GM18508 (cell line): ENCODE results near the gene ELF1.
A peak's percentile ranks its signal among the peaks of the same experiment; 100 is the strongest.

Experiments used
- ATAC-seq: cut with Tn5 transposase; IDR thresholded peaks from one replicate; pipeline ENCODE4 v1.9.1; 2021; ENCODE audit warnings: moderate number of reproducible peaks; ENCODE audit not compliant: insufficient read depth, unreplicated experiment

Gene ELF1

DNA sequence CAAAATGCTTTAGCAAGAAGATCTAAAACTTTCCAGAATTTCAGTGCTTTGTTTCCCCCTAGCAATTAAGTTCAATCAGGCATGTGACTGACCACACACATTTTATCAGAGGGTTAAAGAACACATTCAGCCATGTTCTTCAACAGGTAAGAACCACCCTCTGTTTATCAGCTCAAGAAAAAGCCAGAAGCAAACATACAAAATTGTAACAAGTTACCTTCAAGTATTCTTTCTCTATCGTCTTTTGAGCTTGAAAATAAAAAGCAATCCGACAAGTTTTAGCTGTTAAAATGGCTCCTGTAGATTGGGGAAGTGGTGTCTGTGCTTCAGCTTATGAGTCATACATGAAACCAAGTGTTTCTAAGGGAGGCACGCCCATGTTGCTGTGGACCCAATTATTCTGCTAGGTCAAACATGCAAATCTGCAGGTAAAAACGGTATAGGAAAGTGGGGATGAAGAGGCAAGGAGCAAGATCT lies at the start of gene ELF1:
Gene ELF1 (minus strand): TSS at position 306 of the 477 bp plus-strand sequence. CDS start 37,262 bp downstream, outside the sequence.
- ATAC-seq: peak; percentile 84

GRCh38 chr13:41065078-41065477 lies 46.0 kb upstream of the ELF1 start:
- no peak for ATAC-seq

GRCh38 chr13:41064493-41064892 lies 45.4 kb upstream of the ELF1 start:
- ATAC-seq: no peak

DNA sequence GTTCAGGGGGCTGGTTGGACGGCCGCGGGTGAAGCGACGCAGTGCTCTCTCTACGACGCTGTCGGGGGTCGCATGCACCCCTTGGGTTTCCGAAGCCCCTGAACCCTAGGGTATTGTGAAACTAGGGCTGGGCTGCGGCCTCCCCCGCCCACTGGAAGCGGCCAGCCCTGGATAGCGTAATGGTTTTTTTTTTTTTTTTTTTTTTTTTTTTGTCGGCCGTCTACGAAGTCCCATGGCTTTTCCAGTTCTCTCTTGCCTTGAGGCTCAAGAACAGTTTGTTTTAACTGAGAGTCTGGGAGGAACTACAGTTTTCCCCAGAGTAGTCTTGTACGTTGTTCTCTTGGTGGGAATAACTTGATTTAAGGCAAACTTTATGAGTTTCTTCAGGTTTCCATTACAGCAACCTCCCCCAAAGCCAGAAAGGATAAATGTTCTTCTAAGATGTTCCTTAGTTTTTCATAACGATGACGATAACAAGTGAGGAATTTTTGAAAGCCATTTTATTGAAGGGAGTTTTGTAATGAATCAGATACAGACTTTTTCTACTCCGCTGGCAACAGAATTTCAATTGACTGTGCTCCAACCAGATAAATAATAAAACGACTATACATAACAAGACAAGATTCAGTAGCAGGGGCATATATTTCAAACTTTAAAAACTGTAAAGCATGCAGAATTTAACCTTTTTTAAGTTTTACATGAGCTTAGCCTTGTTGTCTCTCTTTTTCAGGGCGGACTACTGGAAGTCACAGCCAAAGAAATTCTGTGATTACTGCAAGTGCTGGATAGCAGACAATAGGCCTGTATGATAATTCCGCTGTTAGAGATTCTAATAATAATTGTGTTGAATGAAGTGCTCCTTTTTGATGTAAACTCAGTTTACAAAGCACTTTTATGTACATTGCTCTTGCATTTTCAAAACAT lies 43.1 kb upstream of the ELF1 start:
- ATAC-seq: peak; percentile 26

DNA sequence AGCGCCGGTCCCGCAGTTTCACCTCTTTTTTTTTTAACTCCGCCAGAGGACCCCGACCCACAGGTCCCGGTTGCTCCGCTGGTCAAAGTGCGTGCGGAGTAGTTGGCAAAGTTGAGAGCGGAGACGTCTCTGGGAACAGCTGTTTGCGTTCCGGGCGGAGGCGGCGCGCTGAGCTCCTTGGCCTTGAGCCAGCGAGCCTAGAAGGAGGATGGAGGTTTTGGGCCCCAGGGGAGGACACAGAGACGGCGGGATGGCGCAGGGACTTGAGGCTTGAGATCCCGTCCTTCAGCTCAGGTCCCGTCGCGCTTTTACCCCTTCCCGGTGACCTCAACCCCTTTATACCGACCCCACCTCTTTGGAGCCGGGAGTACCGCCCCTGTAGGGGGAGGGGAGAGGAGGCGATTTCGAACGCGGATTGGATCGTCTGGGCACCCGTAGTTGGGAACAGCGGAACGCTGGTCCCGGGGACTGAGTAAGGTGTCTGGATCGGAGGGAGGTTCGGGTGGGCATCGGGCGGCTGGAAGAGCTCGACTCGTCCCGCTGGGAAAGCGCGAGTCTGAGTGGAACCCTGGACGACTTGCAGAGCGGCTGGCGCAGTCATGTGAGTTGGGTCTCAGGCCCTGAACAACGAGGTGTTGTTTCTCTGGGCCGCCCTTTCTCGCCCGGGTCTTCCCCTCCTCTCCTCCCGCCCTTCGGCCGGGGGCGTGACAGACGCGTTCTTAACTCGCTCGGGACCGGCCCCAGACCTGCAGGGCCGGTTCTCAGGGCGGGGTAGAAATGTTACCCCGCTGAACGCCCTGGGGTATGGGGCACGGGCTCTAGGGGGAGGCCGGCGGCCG lies 42.2 kb upstream of the ELF1 start, which contains the start of gene WBP4:
Gene WBP4 (plus strand): TSS at position 435 of the 839 bp plus-strand sequence. CDS start 165 bp downstream, at position 600.
- ATAC-seq: peak; percentile 61

GRCh38 chr13:41060724-41061074 lies 41.6 kb upstream of the ELF1 start:
- peak; percentile 8 for ATAC-seq

DNA sequence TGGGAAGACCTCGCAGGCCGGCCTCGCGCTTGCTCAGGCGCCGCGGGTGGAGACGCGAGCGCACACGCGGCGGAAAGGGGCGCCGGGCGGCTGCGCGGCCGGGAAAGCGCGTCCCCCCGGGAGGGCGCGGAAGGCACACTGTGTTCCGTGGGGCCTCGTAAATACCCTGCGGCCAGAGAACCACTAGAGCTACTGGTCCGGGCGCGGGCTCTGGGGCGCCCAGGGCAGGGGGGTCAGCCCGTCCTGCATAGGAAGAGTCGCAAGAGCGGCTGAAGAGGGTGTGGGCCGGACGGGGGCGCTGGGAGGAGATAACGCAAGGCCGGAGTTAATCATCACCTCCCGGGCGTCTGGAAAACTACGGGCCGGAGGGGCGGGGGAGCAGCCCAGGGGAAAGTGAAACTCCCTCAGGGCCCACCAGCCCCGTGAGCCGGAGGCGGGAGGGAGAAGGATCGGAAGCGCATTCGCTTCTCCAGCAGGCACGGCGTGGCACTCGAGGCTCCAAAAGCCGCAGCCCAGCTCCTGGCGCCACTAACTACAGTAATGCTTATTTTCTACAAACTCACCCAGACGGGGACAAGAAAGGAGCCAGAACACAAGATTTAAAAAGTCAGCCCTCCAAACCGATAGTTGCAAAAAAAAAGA lies 41.1 kb upstream of the ELF1 start:
- ATAC-seq: no peak

DNA sequence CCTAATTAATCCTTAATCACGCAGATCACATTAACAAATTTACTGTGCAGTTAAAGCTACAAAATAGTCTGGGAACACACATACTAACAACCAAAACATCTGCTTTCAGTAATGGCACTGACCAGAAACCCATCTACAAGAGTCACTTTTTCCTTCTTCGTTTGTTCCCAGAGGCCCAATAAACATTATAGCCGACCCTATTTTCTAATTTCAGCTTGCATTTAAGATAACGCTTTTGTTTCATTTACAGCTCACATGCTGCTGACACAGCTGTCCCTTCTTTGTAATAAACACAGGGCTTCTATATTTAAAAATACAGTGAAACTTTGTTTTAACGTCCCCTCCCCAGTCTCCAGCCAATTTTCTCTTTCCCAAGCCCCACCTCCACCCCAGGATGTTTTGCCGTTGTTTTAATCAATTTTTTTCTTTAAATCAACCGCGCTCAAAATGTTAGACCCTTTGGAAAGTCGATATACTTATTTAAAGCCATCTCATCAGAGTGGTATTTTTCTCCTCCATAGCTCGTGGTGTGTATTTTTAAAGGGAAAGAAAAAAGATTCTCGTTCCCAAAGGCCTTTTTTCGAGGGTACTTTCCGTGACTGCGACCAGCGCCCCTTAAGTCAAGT lies 40.5 kb upstream of the ELF1 start:
- no peak for ATAC-seq

DNA sequence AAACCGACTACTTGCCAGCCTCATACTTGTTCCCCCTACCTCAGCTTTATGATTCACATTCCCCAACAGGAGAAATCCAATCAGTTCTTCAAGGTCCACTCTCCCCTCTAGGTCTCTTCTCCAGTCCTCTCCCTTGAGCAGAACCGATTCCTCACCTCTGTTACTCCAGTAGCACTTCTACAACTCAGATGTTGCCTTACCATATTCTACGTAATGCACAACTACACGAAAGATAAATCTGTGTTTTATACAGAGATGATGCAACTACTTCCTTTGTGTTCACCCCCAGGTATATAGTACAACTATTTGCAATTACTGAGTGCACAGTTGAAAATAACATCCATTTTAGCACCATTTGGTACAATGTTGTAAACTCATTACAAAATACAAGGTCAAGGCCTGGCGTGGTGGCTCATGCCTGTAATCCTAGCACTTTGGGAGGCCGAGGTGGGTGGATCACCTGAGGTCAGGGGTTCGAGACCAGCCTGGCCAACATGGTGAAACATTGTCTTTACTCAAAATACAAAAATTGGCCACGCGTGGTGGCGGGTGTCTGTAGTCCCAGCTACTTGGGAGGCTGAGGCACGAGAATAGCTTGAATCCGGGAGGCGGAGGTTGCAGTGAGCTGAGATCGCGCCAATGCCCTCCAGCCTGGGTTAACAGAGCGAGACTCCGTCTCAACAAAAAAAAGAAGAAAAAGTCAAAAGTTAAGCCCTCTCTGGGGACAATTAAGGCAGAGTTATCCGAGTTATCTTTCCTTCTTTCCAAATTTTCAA lies 39.4 kb upstream of the ELF1 start:
- no peak for ATAC-seq

- no peak for ATAC-seq
Observed at GRCh38 chr13:41056826-41057711, 38.0 kb upstream of the ELF1 start.

DNA sequence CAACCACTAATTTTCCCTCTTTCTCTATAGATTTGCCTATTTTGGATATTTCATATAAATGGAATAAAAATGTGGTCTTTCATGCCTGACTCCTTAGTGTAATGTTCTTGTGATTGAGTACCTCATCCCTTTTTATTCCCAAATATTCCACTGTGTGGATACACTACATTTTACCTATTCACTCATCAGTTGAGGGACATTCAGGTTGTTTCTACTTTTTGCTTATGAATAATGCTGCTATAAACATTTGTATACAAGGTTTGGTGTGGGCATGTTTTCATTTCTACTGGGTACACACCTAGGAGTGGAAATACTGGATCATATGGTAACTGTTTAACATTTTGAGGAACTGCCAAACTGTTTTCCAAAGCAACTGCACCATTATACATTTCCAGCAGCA lies 37.1 kb upstream of the ELF1 start:
- no peak for ATAC-seq

DNA sequence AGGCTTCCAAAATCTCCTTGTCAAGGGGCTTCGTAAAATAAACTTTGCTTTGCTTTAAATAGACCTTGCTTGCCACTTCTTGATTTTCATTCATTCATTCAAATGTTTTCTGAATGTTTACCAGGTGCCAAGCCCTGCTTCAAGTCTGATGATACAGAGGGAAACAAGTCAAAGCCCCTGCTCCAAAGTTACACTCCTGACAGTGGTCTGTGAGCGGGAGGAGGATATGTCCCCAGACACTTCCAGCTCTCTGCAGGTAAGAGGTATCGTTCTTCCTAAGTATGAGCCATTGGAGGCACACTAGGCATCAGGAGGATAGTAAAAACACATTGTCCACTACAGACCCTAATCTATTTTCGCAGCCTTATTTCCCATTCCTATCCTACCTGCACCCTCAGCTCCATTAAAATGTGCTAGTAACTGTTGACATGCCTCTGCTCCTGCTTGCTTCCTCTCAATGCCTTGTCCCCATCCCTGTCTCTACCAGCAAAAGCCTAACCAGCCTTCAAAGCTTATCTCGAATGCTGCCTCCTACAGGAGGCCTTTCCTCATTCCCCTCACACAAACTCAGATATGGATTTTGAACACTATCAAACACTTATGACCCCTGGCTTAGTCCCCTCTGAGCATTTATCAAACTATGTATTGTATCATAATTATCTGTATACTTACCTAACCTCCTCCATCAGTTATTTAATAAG lies 36.0 kb upstream of the ELF1 start:
- no peak for ATAC-seq

DNA sequence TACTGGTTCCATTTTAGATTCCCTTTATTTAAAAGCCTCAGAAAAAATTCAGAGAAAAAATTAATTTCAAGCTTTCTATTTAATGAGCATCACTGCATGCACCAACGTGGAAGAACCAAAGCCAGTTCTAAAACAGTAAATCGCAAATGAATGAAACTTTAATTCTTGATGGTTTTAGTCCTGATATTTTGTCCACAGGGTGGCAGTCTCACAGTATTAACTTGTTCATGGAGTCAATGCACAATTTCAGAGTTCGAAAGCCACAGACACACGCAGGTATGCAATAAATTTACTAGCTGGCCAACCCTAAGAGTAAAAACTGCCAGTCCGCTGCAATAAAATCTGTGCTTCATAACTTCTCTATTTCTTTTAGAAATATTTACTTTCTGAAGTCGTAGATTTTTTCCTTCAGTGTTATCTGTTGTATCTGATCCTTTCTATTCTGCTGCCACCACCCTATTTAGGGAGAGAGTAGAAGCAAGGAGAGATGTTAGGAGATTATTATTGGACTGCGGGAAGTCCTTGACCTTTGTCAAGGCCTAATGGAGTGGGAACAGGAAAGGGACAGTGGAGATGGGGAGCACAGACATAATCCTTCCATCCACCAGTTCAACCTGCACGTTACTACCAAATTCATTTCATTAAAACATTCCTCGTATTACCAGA lies 35.2 kb upstream of the ELF1 start:
- ATAC-seq: no peak

- peak; percentile 72 for ATAC-seq
Observed at GRCh38 chr13:41053384-41053826, 34.3 kb upstream of the ELF1 start.

- ATAC-seq: no peak
Observed at GRCh38 chr13:41052441-41052840, 33.3 kb upstream of the ELF1 start.

GRCh38 chr13:41049480-41050440 lies 30.6 kb upstream of the ELF1 start:
- no peak for ATAC-seq
